Fibroblast of villous mesenchyme (primary cell): ENCODE measurements around the gene CST1. TPM values are rescaled to one million over a fixed set of nuclear protein-coding genes. Genes with fewer than 3 reads are reported as not detected.
"Not testable (repeated sequence)": the region's sequence is repeated elsewhere in the genome, so short reads cannot be mapped to it uniquely, and the experiment has no call there.

ENCODE experiments used
- DNase-seq: peaks from one replicate; pipeline ENCODE4 v3.0.0-alpha.2; 2010; ENCODE audit warnings: low read depth
- H3K4me3 ChIP-seq: 2 replicates; pipeline ENCODE4 v1.5.1; 2011; ENCODE audit warnings: low read depth, mild to moderate bottlenecking, low read length
- total RNA-seq: library from RNA; depleted of rRNA; stranded (reverse); fragments of >200 nt; gene quantifications from 2 replicates; pipeline ENCODE4 v1.2.3, GENCODE V29; 2012
- TF ChIP-seq, protein P1 (sequence below): IDR thresholded peaks from 2 replicates; pipeline ENCODE4 v1.5.1; 2012; ENCODE audit warnings: low read depth, mild to moderate bottlenecking, low read length; ENCODE audit not compliant: insufficient read depth

The CST1 gene
- total RNA-seq, 1 donor = 3.9 TPM

DNA sequence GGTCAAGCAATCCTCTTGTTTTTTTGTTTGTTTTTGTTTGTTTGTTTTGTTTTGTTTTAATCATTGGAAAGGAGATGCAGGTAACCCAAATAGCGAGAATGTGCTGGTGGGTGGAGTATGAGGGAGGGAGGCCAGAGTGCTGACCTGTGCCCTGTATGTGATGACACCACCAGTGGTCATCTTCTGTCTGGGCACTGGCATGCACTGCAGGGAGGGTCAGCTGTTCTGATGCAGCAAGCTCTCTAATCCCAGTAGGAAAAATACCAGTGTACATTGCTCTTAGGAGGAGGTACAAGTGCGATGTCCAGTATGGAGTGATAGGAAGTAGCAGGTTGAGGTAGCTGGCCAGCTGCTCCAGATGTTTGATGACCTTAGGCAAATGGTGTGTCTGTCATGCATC is 2.9 kb upstream of the CST1 start:
- TF ChIP-seq, protein P1, sequence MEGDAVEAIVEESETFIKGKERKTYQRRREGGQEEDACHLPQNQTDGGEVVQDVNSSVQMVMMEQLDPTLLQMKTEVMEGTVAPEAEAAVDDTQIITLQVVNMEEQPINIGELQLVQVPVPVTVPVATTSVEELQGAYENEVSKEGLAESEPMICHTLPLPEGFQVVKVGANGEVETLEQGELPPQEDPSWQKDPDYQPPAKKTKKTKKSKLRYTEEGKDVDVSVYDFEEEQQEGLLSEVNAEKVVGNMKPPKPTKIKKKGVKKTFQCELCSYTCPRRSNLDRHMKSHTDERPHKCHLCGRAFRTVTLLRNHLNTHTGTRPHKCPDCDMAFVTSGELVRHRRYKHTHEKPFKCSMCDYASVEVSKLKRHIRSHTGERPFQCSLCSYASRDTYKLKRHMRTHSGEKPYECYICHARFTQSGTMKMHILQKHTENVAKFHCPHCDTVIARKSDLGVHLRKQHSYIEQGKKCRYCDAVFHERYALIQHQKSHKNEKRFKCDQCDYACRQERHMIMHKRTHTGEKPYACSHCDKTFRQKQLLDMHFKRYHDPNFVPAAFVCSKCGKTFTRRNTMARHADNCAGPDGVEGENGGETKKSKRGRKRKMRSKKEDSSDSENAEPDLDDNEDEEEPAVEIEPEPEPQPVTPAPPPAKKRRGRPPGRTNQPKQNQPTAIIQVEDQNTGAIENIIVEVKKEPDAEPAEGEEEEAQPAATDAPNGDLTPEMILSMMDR = no peak
- H3K4me3 ChIP-seq = no peak overlapping the region
- DNase-seq = no peak

DNA sequence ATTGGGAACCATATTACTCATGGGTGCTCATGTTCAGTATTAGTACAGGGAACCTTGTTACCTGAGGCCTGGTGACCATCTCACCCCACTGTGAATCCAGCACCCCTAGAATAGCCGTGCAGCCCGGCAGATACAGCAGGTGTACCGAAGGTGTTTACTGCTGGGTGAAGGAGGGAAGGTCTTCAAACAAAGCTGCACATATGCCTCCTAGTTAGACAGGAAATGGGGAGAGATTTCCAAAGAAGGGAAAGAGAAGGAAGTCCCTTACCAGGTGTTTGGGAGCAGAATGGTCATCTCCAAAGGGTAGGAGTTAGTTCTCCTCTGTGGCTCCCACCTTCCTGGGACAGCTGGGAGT is 2.4 kb upstream of the CST1 start:
- TF ChIP-seq, protein P1 = no peak
- no peak overlapping the region for H3K4me3 ChIP-seq
- no peak for DNase-seq

DNA sequence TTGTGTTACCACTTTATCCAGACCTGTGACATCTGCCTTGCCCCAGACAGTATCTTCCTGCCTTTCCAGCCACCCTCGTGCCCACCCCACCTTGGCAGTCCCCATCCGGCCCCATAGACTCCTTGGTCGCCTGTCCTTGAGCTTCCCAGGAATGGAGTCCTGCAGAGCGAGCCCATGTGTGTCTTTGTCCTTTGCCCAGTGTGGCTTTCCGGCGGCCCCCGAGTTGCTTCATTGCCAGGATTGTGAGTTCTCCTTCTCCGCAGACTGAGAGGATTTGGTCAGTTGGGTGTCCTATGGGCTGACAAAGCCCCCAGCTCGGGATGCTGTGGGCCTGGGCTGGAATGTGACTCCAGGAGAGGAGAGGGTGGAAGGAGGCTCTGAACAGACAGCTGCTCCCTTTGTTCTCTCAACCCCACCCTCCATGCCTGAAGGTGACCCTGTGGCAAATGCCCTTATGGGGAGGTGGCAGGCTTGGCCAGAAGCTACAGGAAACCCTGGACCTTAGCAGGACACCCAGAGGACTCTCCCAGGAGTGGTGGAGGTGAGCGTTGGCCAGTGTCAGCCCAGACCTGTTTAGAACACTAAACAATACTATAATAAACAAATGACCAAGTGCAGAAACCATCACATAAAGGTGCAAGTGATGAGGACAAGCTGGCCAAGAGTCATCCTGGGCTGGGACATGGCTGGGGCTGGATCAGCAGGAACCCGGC is 1.9 kb upstream of the CST1 start:
- TF ChIP-seq, protein P1 = no peak
- no peak overlapping the region for H3K4me3 ChIP-seq
- DNase-seq = no peak

GRCh38 chr20:23752019-23752418 is 1.3 kb upstream of the CST1 start:
- DNase-seq = no peak
- no peak overlapping the region for H3K4me3 ChIP-seq
- TF ChIP-seq, protein P1 = no peak

GRCh38 chr20:23749746-23750145 is 989 bp downstream of the CST1 start:
- DNase-seq = no peak
- H3K4me3 ChIP-seq = no peak overlapping the region
- TF ChIP-seq, protein P1 = no peak

GRCh38 chr20:23748975-23749374 is 1.8 kb downstream of the CST1 start:
- not testable (repeated sequence) for H3K4me3 ChIP-seq, DNase-seq

GRCh38 chr20:23747551-23747950 is 3.2 kb downstream of the CST1 start:
- H3K4me3 ChIP-seq, DNase-seq: not testable (repeated sequence)

- not testable (repeated sequence) for DNase-seq, H3K4me3 ChIP-seq
Measured at GRCh38 chr20:23747092-23747491, 3.6 kb downstream of the CST1 start.
